ENCODE results near the gene TEN1. TPM values are rescaled to one million over a fixed set of nuclear protein-coding genes. Genes with fewer than 3 reads are reported as not detected.
A peak's percentile ranks its signal among the peaks of the same experiment; 100 is the strongest.

TEN1 gene
- total and polyA plus RNA-seq, 2 of the 13 experiments (the other 11 are each of a cell fraction or from before 2014, with no cell fraction given), result 18.0 to 21.3 TPM

- TF ChIP-seq AFF4 (CRISPR knock-in tag; IDR thresholded peaks at IDR 0.05) (no peak), ZNF772 (CRISPR knock-in tag; IDR thresholded peaks at IDR 0.05) (0 out of 2 replicates have a peak, but pooled peaks have one; percentile 52), JUNB (CRISPR knock-in tag; IDR thresholded peaks at IDR 0.05; ENCODE audit: borderline replicate concordance) (no peak), ZNF720 (CRISPR knock-in tag; IDR thresholded peaks at IDR 0.05) (peak; percentile 64; the same call in 1 of the 2 replicates), ZFP41 (CRISPR knock-in tag; IDR thresholded peaks at IDR 0.05; ENCODE audit: borderline replicate concordance) (no peak), XRCC5 (optimal IDR thresholded peaks at IDR 0.05; ENCODE audit: low read length) (peak; percentile 75), MTF1 (CRISPR knock-in tag; IDR thresholded peaks at IDR 0.05) (no peak), ZBTB38 (CRISPR knock-in tag; IDR thresholded peaks at IDR 0.05) (peak; percentile 94), ZFP36 (IDR thresholded peaks at IDR 0.05; ENCODE audit: borderline replicate concordance, low read depth, low read length, partially characterized antibody) (no peak), ZKSCAN1 (IDR thresholded peaks at IDR 0.05; ENCODE audit: low read length) (no peak), PRDM10 (CRISPR knock-in tag; IDR thresholded peaks at IDR 0.05; ENCODE audit: low read depth) (0 out of 2 replicates have a peak, but pooled peaks have one; percentile 67), WIZ (CRISPR knock-in tag; IDR thresholded peaks at IDR 0.05) (no peak), GMEB2 (CRISPR knock-in tag; IDR thresholded peaks at IDR 0.05; ENCODE audit: low read depth) (no peak), SPEN (CRISPR knock-in tag; IDR thresholded peaks at IDR 0.05; ENCODE audit: low read depth) (peak; percentile 90; the same call in 1 of the 2 replicates), BORCS8-MEF2B (CRISPR knock-in tag; IDR thresholded peaks at IDR 0.05) (peak; percentile 61; the same call in 1 of the 2 replicates)
- TF ChIP-seq, protein P1, sequence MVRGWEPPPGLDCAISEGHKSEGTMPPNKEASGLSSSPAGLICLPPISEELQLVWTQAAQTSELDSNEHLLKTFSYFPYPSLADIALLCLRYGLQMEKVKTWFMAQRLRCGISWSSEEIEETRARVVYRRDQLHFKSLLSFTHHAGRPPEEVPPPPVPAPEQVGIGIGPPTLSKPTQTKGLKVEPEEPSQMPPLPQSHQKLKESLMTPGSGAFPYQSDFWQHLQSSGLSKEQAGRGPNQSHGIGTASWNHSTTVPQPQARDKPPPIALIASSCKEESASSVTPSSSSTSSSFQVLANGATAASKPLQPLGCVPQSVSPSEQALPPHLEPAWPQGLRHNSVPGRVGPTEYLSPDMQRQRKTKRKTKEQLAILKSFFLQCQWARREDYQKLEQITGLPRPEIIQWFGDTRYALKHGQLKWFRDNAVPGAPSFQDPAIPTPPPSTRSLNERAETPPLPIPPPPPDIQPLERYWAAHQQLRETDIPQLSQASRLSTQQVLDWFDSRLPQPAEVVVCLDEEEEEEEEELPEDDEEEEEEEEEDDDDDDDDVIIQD (CRISPR knock-in tag; IDR thresholded peaks at IDR 0.05; ENCODE audit: low read depth), result no peak; the same call in 1 of the 2 replicates
- TF ChIP-seq, protein P2, sequence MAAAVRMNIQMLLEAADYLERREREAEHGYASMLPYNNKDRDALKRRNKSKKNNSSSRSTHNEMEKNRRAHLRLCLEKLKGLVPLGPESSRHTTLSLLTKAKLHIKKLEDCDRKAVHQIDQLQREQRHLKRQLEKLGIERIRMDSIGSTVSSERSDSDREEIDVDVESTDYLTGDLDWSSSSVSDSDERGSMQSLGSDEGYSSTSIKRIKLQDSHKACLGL (CRISPR knock-in tag; IDR thresholded peaks at IDR 0.05), result no peak
Observed at GRCh38 chr17:75996665-75997590, 17.9 kb downstream of the TEN1 start (continued).

Data from HepG2 (cell line).